ENCODE results near the gene AGGF1. TPM values are rescaled to one million over a fixed set of nuclear protein-coding genes. Genes with fewer than 3 reads are reported as not detected.

The AGGF1 gene
- total RNA-seq, 2 donors from 2014 or later: 8.2 to 13.5 TPM

DNA sequence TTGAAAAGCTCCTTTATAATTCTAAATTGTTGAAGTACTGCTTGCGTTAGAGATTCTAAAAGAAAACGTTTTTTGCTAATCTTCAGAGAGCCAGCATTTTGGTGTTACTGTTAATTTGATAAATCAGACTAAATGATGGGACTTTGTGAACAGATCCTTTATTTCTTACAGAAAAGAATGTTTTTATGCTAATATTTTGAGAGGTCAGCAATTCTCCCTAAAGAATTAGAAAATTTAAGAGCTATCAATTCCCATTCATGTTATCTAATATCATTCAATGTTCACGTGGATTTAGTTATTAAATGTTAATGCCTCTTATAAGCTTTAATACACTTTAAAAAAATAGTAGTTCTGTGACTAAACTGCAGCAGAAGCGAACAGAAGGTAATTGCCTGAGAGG is 2.4 kb downstream of the AGGF1 start:
- no peak for DNase-seq
- intact Hi-C loops (cut with DNase I): no loop called here
- Histone ChIP-seq H3K9me3 (peaks cover 0 to 7% (median 0%) of the 10 kb centered on the region in 3 donors), H3K4me3 (no peak overlapping the region), H3K4me1 (peaks cover 18% of the 10 kb centered on the region), H3K36me3 (replicated peaks in 1 of 2; ENCODE audit: insufficient read depth in 1 of 2, low read depth in 2 of 2) (peaks cover 0 to 13% of the 10 kb centered on the region in 2 donors), H3K27me3 (no peaks in the 10 kb centered on the region), H3K27ac (no peak overlapping the region)
- 73 to 78% methylated on average over 4 of the region's 4 CpGs for WGBS, 2 donors
- ATAC-seq: no peak
- TF ChIP-seq, protein P1, sequence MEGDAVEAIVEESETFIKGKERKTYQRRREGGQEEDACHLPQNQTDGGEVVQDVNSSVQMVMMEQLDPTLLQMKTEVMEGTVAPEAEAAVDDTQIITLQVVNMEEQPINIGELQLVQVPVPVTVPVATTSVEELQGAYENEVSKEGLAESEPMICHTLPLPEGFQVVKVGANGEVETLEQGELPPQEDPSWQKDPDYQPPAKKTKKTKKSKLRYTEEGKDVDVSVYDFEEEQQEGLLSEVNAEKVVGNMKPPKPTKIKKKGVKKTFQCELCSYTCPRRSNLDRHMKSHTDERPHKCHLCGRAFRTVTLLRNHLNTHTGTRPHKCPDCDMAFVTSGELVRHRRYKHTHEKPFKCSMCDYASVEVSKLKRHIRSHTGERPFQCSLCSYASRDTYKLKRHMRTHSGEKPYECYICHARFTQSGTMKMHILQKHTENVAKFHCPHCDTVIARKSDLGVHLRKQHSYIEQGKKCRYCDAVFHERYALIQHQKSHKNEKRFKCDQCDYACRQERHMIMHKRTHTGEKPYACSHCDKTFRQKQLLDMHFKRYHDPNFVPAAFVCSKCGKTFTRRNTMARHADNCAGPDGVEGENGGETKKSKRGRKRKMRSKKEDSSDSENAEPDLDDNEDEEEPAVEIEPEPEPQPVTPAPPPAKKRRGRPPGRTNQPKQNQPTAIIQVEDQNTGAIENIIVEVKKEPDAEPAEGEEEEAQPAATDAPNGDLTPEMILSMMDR (IDR thresholded peaks at IDR 0.05): no peak
- no peak for TF ChIP-seq POLR2A (IDR thresholded peaks at IDR 0.05)

DNA sequence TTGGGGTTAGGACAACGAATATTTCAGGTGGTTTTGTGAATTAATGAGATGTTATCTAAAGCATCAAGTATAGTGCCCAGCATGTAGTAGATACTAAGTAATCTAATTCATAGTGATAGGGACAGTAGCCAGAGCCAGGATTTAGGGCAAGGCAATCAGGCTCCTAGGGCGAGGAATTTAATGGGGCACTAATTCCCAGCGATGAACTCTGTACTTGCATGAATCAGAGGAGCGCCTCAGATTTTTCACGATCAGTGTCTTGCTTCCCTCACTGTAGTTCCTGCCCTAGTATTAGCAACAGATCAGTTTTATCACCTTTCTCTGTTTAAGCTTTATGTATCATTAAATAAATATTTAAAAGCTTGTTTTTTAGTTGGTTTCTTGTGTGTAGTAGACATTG is 3.1 kb downstream of the AGGF1 start:
- H3K9me3 ChIP-seq: peaks cover 0 to 7% (median 0%) of the 10 kb centered on the region in 3 donors
- no peak for ATAC-seq
- H3K4me3 ChIP-seq: no peak overlapping the region
- intact Hi-C loops (cut with DNase I): no loop called here
- H3K4me1 ChIP-seq: peaks cover 18% of the 10 kb centered on the region
- H3K36me3 ChIP-seq (replicated peaks in 1 of 2; ENCODE audit: insufficient read depth in 1 of 2, low read depth in 2 of 2): peaks cover 0 to 13% of the 10 kb centered on the region in 2 donors
- H3K27ac ChIP-seq: no peak overlapping the region
- DNase-seq: no peak
- H3K27me3 ChIP-seq: no peaks in the 10 kb centered on the region
- WGBS, 2 donors: 82 to 86% methylated on average over 5 of the region's 5 CpGs
- TF ChIP-seq, protein P1 (IDR thresholded peaks at IDR 0.05): no peak
- TF ChIP-seq POLR2A (IDR thresholded peaks at IDR 0.05): no peak

DNA sequence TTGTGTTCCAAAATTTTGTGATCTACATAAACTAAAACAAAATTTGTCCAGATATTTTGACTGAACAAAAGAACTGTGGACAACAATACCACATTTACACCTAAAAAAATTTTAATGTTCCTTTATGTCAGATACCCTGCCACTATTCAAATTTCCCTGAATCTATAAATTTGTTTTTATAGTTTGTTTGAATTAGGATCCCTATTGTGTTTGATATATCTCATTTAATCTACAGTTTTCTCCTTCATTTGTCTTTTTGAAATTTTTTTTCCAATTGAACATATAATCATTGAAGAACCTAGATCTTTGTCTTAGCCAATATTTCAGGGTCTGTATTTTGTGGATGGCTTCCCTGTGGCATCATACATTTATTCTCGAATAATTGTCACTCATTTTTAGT is 5.7 kb downstream of the AGGF1 start:
- ATAC-seq: no peak
- Histone ChIP-seq H3K4me1 (peaks cover 13% of the 10 kb centered on the region), H3K27me3 (no peaks in the 10 kb centered on the region), H3K9me3 (no peaks in the 10 kb centered on the region), H3K27ac (no peak overlapping the region), H3K4me3 (no peak overlapping the region), H3K36me3 (replicated peaks in 1 of 2; ENCODE audit: insufficient read depth in 1 of 2, low read depth in 2 of 2) (peaks cover 0 to 20% of the 10 kb centered on the region in 2 donors)
- WGBS, 2 donors: 83 to 88% methylated on average over 1 of the region's 1 CpG
- intact Hi-C loops (cut with DNase I): no loop called here
- TF ChIP-seq, protein P1 (IDR thresholded peaks at IDR 0.05): no peak
- TF ChIP-seq POLR2A (IDR thresholded peaks at IDR 0.05): no peak
- no peak for DNase-seq

DNA sequence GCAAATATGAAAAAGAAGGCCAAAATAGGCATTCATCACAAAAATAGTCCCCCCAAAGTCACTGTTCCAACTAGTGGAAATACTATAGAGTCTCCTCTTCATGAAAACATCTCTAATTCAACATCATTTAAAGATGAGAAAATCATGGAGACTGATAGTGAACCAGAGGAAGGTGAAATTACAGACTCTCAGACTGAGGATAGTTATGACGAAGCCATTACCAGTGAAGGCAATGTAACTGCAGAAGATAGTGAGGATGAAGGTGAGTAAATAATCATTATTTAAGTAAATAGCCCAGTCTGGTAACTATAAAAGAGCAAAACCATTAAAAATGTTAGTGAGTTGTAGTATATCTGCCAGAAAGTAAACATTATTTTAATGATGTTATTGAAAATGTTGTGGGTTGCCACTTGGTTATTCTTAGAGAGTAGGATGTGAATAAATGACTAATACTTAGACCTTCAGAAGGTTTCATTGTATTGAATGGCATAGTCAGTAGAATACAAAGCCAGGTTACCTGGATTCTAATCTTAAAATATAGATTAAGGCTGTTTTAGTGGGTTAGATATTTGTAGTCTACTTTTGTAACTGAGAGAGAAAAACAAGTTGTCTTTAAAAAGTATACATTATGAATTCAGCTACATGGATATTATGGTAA is 16.3 kb downstream of the AGGF1 start:
- ATAC-seq: no peak
- Histone ChIP-seq H3K9me3 (no peaks in the 10 kb centered on the region), H3K4me1 (no peaks in the 10 kb centered on the region), H3K36me3 (replicated peaks in 1 of 2; ENCODE audit: insufficient read depth in 1 of 2, low read depth in 2 of 2) (peaks cover 8 to 17% of the 10 kb centered on the region in 2 donors), H3K27me3 (no peaks in the 10 kb centered on the region), H3K27ac (no peak overlapping the region), H3K4me3 (no peak overlapping the region)
- intact Hi-C loops (cut with DNase I): no loop called here
- no peak for TF ChIP-seq POLR2A (IDR thresholded peaks at IDR 0.05)
- TF ChIP-seq, protein P1 (IDR thresholded peaks at IDR 0.05): no peak
- DNase-seq: no peak
- WGBS, 2 donors: 100% methylated on average over 1 of the region's 1 CpG

DNA sequence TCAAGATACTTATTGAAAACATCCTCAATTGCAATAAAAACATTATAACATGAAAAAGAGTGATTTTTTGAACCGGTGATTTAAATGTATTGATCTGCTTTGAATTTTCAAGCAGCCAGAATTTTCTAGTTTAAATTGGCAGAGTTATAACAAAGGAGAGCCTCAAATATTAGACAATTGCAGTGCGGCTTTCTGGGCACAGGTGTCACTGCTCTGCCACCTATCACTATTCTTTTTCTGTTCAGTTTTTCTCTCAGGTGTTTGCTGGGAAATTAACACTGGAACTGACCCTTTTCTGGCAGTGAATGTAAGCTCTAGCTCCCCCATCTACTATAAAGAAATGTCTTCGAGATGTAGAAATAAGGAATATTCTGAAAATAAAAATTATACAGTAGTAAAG is 33.8 kb downstream of the AGGF1 start:
- TF ChIP-seq, protein P1 (IDR thresholded peaks at IDR 0.05): peak in 5 of 7 experiments; percentile 34 to 60 (median 40)
- no peak for TF ChIP-seq POLR2A (IDR thresholded peaks at IDR 0.05)
- peak; percentile 55 for ATAC-seq
- Histone ChIP-seq H3K9me3 (no peaks in the 10 kb centered on the region), H3K27ac (no peak overlapping the region), H3K4me1 (peaks cover 8% of the 10 kb centered on the region), H3K4me3 (no peak overlapping the region), H3K27me3 (no peaks in the 10 kb centered on the region), H3K36me3 (replicated peaks in 1 of 2; ENCODE audit: insufficient read depth in 1 of 2, low read depth in 2 of 2) (peaks cover 7 to 9% of the 10 kb centered on the region in 2 donors)
- DNase-seq: peak in 1 of 4 donors; percentile 39
- intact Hi-C loops (cut with DNase I): no loop called here
- WGBS, 2 donors: 20 to 33% methylated on average over 3 of the region's 3 CpGs
